Middle frontal gyrus (tissue), 1 donor: ENCODE measurements around the gene TTYH3.

ENCODE experiments used
- DNase-seq: peaks from one replicate; pipeline ENCODE4 v3.0.0-alpha.2; 2015; ENCODE audit warnings: low spot score; ENCODE audit errors: extremely low spot score

The TTYH3 gene

DNA sequence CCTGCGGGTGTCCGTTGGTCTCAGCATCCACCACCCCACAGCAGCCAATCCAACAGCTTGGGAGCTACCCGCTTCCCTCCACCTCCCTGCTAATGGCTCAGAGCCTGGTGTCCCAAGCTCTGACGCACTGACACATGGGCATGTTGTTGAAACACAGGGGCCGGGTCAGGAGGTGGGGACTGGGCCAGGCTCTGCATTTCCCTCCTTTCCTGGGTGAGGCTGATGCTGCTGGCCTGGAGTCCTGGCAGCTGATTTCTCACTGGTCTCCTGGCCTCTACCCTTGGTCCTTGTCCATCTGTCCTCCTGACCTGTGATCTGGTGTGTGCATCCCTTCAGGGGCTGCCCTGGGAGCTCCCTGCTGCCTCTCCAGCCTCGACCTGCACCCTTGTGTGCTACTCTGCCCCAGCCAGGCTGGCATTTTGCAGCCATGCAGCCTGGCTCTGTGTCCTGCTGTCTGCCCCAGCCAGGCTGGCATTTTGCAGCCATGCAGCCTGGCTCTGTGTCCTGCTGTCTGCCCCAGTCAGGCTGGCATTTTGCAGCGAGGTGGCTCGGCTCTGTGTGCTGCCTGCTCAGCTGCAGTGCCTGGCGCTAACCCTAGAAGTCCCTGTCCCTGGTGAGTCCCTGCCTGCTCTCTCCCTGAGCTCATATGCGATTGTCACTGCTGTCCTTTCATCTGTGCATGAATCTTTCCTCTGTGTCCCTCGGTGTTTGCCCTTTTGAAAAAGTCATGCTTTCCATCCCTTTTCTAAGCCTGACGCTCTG lies 70.2 kb downstream of the TTYH3 start:
- DNase-seq: peak; percentile 66

DNA sequence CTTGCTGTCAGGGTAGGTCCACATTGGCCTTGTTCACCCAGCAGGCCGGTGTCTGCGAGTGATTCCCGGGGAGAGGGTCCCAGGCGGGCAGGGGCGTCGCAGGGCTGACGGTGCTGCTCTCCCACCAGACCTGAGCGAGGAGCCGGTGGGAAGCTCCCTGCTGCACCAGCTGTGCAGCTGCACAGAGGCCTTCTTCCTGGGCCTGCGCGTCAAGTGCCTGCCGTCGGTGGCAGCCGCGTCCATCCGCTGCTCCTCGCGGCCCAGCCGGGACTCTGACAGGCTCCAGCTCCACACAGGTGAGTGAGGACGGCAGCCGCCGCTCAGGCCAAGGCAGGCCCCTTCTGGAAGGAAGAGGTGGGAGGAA lies 70.8 kb downstream of the TTYH3 start:
- no peak for DNase-seq

DNA sequence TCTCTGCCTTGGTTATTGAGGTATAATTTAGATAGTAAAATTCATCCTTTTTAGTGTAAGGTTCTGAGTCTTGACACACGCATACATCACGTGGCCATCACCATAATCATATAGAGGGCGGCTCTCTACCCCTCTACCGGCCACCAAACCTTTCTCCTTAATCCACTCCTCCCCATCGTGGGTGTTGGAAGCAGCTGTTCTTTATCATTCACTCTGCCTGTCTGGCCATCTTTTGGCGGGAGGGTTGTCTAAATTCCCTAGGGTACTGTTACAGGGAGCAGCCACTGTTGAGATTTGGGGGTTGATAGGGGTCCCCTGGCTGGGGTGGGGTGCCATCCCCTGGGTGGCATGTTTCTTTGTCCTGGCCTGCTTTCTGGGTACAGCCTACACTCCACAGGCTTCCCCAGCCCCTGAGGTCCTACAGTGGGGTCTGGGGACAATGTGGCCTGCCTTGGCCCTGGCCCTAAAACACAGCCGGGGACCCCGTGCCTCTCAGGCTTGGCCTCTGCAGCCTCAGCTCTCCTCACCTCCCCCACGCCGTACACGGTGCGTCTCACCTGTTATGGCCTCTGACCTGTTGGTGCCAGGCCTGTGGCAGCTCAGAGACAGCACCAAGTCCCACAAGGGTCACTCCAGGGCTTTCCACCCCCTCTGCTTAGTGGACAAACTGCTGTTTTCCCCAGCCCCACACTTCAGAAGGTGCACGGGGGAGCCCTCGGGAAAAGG lies 73.7 kb downstream of the TTYH3 start:
- no peak for DNase-seq

DNA sequence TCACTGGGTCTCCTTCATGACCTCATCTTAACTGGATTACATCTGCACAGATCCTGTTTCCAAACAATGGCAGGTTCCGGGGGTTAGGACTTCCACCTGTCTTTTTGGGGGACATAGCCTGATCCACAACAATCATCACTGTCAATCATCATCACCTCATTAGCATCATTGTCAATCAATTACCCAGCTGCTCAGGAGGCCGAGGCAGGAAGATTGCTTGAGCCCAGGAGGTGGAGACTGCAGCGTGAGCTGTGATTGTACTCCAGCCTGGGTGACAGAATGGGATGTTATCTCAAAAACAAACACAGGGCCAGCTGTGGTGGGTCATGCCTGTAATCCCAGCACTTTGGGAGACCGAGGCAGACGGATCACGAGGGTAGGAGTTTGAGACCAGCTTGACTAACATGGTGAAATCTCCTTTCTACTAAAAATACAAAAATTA lies 74.9 kb downstream of the TTYH3 start:
- no peak for DNase-seq

DNA sequence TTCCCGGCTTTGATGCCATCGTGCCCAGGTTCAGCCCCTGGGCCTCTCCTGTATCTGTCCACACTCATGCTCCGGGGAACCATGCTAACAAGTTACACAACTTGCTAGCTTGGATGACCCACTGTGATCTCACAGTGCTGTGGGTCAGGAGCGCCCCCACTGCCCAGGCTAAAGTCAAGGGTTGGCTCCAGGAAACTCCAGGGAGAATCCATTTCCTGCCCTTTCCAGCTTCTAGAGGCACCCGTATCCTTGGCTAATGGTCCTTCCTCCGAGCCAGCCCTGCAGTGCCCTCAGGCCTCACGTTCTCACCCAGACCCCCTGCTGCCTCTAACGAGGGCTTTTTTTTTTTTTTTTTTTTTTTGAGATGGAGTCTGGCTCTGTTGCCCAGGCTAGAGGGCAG lies 75.7 kb downstream of the TTYH3 start:
- DNase-seq: no peak

DNA sequence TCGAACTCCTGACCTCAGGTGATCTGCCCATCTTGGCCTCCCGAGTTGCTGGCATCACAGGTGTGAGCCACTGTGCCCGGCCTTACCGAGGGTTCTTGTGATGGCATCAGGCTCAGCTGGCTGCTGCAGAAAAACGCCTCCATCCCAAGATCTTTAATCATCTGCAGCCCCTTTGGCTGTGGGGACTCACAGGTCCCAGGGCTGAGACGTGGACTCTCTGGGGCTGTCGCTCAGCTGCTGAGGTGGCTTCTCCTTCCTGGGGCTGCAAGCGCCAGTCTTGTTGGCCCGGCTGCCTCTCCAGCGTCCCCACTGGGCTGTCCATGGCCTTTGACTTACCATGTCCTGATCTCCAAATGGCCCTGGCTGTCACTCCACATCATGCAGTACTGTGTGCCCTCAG lies 76.3 kb downstream of the TTYH3 start:
- no peak for DNase-seq

DNA sequence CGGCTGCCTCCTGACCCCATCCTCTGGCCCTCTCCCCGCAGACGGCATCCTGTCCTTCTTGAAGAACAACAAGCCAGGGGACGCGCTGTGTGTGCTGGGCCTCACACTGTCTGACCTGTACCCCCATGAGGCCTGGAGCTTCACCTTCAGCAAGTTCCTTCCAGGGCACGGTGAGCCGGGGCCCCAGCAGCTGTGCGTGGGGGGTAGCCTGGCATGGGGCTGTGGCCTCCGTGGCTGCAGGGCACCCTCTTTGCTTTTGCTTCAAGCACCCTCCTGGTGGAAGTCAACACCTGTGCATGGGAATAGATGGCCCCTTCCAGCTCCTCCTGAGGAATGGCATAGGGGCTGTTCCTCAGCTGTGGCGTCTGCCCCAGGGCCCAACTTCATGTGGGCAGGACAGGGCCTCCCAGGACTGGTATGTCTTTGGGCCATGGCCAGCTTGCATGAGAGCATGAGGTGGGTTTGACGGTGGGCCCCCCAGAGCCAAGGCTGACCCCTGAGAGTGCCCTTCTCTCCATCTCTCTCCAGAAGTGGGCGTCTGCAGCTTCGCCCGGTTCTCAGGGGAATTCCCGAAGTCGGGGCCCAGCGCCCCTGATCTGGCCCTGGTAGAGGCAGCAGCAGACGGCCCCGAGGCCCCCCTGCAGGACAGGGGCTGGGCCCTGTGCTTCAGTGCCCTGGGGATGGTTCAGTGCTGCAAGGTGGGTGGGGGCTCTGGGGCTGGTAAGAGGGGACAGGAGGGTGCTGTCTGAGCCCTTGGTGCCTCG lies 76.9 kb downstream of the TTYH3 start:
- no peak for DNase-seq

DNA sequence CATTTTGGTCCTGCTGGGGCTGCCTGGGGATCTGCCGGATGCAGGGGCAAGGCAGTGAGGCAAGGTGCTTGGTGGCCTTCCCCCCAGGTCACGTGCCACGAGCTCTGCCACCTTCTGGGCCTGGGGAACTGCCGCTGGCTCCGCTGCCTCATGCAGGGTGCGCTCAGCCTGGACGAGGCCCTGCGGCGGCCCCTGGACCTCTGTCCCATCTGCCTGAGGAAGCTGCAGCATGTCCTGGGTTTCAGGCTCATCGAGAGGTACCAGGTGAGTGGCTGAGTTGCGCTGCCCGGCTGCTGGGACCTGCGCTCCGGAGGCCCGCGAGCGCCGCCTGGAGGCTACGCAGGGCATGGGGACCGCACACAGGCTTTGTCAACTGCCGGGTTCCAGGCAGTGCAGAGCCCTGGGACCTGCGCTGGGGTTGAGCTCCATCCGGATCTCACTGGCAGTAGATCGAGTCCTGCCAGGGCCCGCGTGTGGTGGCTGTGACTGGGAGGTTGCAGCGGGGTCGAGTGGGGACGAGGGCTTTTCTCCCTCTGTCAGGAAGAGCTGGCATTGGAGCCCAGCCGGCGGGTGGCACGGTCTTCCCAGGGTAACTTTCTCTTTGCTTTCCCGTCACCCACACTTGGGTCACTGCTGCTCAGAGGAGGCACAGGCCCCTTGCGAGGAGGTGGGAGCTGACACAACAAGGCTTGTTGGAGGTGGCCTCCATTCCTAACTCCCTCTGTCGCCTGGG lies 77.9 kb downstream of the TTYH3 start:
- no peak for DNase-seq

DNA sequence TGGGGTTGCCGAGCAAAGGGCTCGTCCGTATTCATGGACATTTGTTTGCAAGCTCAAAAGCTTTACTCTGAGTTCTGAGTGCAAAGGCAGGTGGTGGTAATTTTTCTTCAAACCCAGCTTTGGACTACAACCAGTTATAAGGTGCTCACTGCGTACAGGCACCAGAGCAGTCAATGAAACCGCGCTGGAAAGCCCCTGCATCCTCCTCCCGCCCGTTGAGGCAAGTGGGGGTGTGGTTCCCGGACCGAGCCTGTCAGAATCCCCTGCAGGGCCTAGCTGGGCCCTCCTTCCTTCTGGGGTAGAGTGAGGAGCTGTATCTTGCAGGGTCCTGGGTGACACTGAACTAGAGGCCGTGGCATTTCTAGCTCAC lies 78.5 kb downstream of the TTYH3 start:
- no peak for DNase-seq

DNA sequence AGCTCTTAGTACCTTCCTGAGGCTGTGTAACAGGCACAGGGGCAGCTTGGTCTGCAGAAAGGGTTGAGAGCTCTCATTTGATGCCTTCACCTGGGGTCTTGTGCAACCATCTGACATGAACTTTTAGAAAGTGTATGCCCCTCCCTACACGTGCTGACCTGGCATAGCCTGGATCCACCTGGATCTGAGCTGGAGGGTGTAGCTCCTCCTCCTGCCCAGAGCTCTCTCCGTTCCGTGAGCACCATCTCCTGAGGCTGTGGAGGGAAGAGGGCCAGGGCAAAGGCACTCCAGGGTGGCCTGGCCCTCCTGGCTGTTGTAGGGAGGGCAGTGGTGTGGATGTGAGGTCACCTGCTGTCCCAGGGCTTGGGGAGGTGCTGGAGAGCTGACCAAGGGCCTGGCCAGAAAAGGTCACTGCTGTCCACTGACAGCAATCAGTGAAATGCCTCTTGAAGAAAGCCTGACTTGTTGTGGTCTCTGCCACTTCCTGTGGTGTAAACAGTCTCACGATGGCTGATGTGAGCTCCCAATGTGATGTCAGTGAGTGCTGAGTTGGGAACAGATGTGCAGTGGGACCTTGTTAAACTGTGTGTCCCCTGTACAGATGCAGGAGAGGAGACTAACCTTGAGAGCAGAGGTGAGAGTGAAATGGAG lies 79.2 kb downstream of the TTYH3 start:
- no peak for DNase-seq

DNA sequence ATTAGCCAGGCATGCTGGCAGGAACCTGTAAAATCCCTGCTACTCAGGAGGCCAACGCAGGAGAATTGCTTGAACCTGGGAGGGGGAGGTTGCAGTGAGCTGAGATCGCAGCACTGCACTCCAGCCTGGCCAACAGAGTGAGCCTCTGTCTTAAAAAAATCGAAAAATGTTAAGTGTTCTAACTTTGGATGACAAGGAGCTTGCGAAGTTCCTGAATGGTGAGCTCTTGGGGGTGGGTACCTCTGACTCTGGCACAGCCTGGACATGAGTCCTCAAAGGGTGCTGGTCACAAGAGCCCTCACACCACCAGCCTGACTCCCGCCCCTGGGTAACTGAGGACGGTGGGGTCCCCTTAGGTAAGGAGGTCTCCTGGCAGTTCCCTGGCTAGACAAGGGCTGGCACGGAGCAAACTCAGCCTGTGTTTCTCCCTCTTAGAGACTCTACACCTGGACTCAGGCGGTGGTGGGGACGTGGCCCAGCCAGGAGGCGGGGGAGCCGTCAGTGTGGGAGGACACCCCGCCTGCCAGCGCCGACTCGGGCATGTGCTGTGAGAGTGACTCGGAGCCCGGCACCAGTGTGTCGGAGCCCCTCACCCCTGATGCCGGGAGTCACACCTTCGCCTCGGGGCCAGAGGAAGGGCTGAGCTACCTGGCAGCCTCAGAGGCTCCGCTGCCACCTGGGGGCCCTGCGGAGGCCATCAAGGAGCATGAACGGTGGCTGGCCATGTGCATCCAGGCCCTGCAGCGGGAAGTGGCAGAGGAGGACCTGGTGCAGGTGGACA lies 80.3 kb downstream of the TTYH3 start:
- DNase-seq: no peak

DNA sequence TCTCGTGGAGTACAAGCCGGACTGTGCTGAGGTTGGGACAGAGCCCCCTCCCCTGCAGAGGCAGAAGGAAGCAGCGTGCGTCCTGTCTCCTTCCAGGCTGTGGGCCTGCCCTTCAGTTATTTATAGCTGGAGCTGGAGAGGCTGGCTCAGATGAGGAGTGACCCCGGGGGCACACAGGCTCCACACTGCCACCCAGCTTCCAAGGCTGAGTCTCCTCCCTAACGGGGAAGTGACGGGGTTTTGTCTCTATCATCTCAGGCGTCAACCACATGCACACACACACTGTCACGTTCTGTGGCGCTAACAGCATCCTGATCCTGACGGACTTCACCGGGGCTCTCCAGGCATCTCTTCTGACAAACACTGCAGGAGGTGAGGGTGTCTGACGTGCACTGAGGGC lies 81.6 kb downstream of the TTYH3 start:
- DNase-seq: no peak

DNA sequence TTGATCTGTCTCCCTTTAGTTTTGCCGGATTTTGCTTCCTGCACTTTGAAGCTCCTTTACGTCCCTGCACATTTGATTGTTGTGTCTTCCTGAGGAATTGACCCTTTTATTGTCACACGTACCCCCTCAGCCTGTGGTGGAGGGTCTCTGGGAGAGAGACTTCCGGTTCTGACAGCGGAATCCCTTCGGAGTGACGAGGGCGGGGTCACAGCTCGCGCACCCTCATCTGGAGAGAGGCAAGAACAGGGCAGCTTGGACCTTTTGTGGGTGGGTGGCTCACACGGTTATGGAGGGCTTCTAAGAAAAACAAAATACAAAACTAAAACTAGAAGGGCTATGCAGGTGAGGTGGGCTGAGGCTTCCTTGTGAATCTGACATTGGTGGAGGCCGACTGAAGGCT lies 82.2 kb downstream of the TTYH3 start:
- no peak for DNase-seq
